K562 (cell line): Measurements from ENCODE around the gene SMOC2. TPM values are rescaled to one million over a fixed set of nuclear protein-coding genes. Genes with fewer than 3 reads are reported as not detected.

Experiments
- ATAC-seq: fragments of 200-7000 bp; cut with Tn5 transposase; 3 replicates; pipeline ENCODE4 v1.9.1; 2020; ENCODE audit warnings: moderate library complexity
- BruUV-seq: library from RNA; stranded (reverse); fragments of 400-500 nt; replicated peaks from 2 replicates; lab custom pipeline; 2021; lab: Mats Ljungman, UMichigan
- CTCF ChIA-PET: fragments of 300-600 bp; formaldehyde crosslinking; extraction: SDS; loops from one replicate; lab custom pipeline; 2021; ENCODE audit warnings: low intra/inter-chr PET ratio; lab: Yijun Ruan, JAX
- POLR2A ChIA-PET: fragments of 300-600, 350-650 bp; sonication (Branson Sonifier 250); formaldehyde crosslinking; extraction: SDS; loops from one replicate; lab custom pipeline; 2021; ENCODE audit warnings: antibody characterized with exemption, inconsistent platforms; lab: Yijun Ruan, JAX
- DNase-seq, 4 experiments: peaks; one replicate each; pipeline versions ENCODE4 v3.0.0 to v3.0.0-alpha.2; 2011 to 2018; ENCODE audit warnings: low spot score in 3 of 4, mixed read lengths in 3 of 4; ENCODE audit errors: extremely low read depth in 1 of 4
- FAIRE-seq: peaks from 2 replicates; lab custom pipeline; 2011; peaks lifted over from hg19 to GRCh38; lab: Jason Lieb, UNC
- H2AFZ ChIP-seq: 2 replicates; pipeline ENCODE4 v1.6.0; 2011; ENCODE audit warnings: low read depth, low read length, control low read depth, inconsistent platforms
- H3K27ac ChIP-seq: fragments of 200-600 bp; 3 replicates; pipeline ENCODE4 v1.8.0; 2011; ENCODE audit warnings: low read depth, mild to moderate bottlenecking, control low read depth, inconsistent platforms, low read length, moderate library complexity, mixed read lengths; ENCODE audit errors: extremely low read depth
- H3K27me3 ChIP-seq, 2 experiments: fragments of 300-600 bp in 1 of 2; 2 replicates in 1 of 2; 3 replicates in 1 of 2; pipeline versions ENCODE4 v1.6.0 to v1.8.0; 2011; ENCODE audit warnings: inconsistent platforms in 2 of 2, low read length in 2 of 2, mild to moderate bottlenecking in 1 of 2, mixed read lengths in 1 of 2, moderate library complexity in 1 of 2; ENCODE audit not compliant: control insufficient read depth in 2 of 2, insufficient read depth in 2 of 2
- H3K36me3 ChIP-seq: fragments of 300-600 bp; 3 replicates; pipeline ENCODE4 v1.8.0; 2011; ENCODE audit warnings: mild to moderate bottlenecking, low read length, inconsistent platforms; ENCODE audit not compliant: control insufficient read depth, insufficient read depth
- H3K4me1 ChIP-seq, 2 experiments: fragments of 200-600 bp in 1 of 2; replicated peaks in 1 of 2; 2 replicates in 1 of 2; 3 replicates in 1 of 2; pipeline versions ENCODE4 v1.5.1 to v1.8.0; 2011; ENCODE audit warnings: inconsistent platforms in 2 of 2, low read length in 2 of 2, mild to moderate bottlenecking in 1 of 2, mixed read lengths in 1 of 2, moderate library complexity in 1 of 2; ENCODE audit not compliant: control insufficient read depth in 2 of 2, insufficient read depth in 2 of 2
- H3K4me2 ChIP-seq: 2 replicates; pipeline ENCODE4 v1.6.1; 2011; ENCODE audit warnings: low read length, control low read depth, inconsistent platforms, mixed read lengths; ENCODE audit not compliant: insufficient read depth
- H3K4me3 ChIP-seq: fragments of 200-600 bp; sonication (generic), shearing (Covaris generic); 2 replicates; pipeline ENCODE4 v1.5.1; 2016; ENCODE audit warnings: control low read depth, inconsistent platforms
- H3K79me2 ChIP-seq: fragments of 200-600 bp; 3 replicates; pipeline ENCODE4 v1.8.0; 2011; ENCODE audit warnings: low read length, inconsistent platforms; ENCODE audit not compliant: control insufficient read depth, insufficient read depth
- H3K9ac ChIP-seq, 2 experiments: 2 replicates each; pipeline versions ENCODE4 v1.6.0 to v1.6.1; 2011; ENCODE audit warnings: low read depth in 2 of 2, low read length in 2 of 2, control low read depth in 1 of 2, inconsistent platforms in 1 of 2, mild to moderate bottlenecking in 1 of 2, mixed read lengths in 1 of 2; ENCODE audit not compliant: insufficient read depth in 1 of 2
- H3K9me1 ChIP-seq: one replicate; pipeline ENCODE4 v1.6.0; 2011; ENCODE audit warnings: inconsistent platforms, mild to moderate bottlenecking, low read length, moderate library complexity; ENCODE audit not compliant: control insufficient read depth, insufficient read depth
- H3K9me3 ChIP-seq: replicated peaks from 2 replicates; pipeline ENCODE4 v1.5.1; 2011; ENCODE audit warnings: low read depth, low read length, inconsistent platforms; ENCODE audit not compliant: control insufficient read depth, insufficient read depth
- H4K20me1 ChIP-seq: replicated peaks from 2 replicates; pipeline ENCODE4 v1.6.1; 2011; ENCODE audit warnings: low read length, inconsistent platforms, mixed read lengths; ENCODE audit not compliant: control insufficient read depth, insufficient read depth
- ATF2 ChIP-seq: sonication (generic); formaldehyde crosslinking; IDR thresholded peaks from 2 replicates; pipeline ENCODE4 v1.8.1; 2022; ENCODE audit warnings: missing genetic modification reagents
- ILF3 ChIP-seq: fragments of 450-650 bp; IDR thresholded peaks from 2 replicates; pipeline ENCODE4 v1.6.1; 2018; ENCODE audit warnings: antibody characterized with exemption, mild to moderate bottlenecking, moderate library complexity, borderline replicate concordance
- KDM2B ChIP-seq: fragments of 250-450 bp; sonication (Bioruptor Pico); IDR thresholded peaks from 2 replicates; pipeline ENCODE4 v1.8.0; 2021; ENCODE audit warnings: mild to moderate bottlenecking, moderate library complexity
- KLF16 ChIP-seq: IDR thresholded peaks from 2 replicates; pipeline ENCODE4 v1.6.1; 2016; ENCODE audit warnings: antibody characterized with exemption
- MBD2 ChIP-seq: sonication (generic); IDR thresholded peaks from 2 replicates; pipeline ENCODE4 v1.6.1; 2016; ENCODE audit warnings: low read depth, borderline replicate concordance
- NR2C1 ChIP-seq, 2 experiments: fragments of 450-650 bp; IDR thresholded peaks; 2 replicates each; pipeline ENCODE4 v1.6.1; 2017; ENCODE audit warnings: mild to moderate bottlenecking in 2 of 2, antibody characterized with exemption in 1 of 2, inconsistent platforms in 1 of 2, missing compliant biosample characterization in 1 of 2, missing genetic modification characterization in 1 of 2
- SMAD2 ChIP-seq: fragments of 150-350 bp; IDR thresholded peaks from 2 replicates; pipeline ENCODE4 v1.6.1; 2014; ENCODE audit warnings: low read depth, mild to moderate bottlenecking, low read length
- TCFL5 ChIP-seq: fragments of 250-450 bp; sonication (Bioruptor Pico); conservative IDR thresholded peaks from 2 replicates; pipeline ENCODE4 v1.6.1; 2021; ENCODE audit warnings: mild to moderate bottlenecking, moderate library complexity, matching md5 sums
- ZNF121 ChIP-seq: sonication (generic); formaldehyde crosslinking; conservative IDR thresholded peaks from 2 replicates; pipeline ENCODE4 v1.8.0; 2022; ENCODE audit warnings: missing genetic modification reagents
- ZNF561 ChIP-seq: fragments of 450-650 bp; formaldehyde crosslinking; conservative IDR thresholded peaks from 2 replicates; pipeline ENCODE4 v1.4.0; 2020; ENCODE audit warnings: mild to moderate bottlenecking, moderate library complexity
- WGBS: fragments of 100-300 bp; shearing (Covaris generic); methylation state at CpG from one replicate; pipeline ENCODE4 v1.1.6; 2016; ENCODE audit warnings: low coverage, mixed read lengths; ENCODE audit not compliant: insufficient coverage; ENCODE audit errors: missing lambda C conversion rate; 5-methylcytosine and 5-hydroxymethylcytosine counted together
- in situ Hi-C: fragments of 300-500 bp; cut with MboI; formaldehyde crosslinking; loops from 4 replicates; pipeline ENCODE4 v1.15.0; 2018; ENCODE audit warnings: inconsistent platforms, mixed read lengths
- intact Hi-C: fragments of 100-400 bp; cut with micrococcal nuclease; formaldehyde crosslinking; loops from 2 replicates; pipeline ENCODE4 v1.14.2; 2022
- polyA plus RNA-seq, 8 experiments: library from polyadenylated mRNA; depleted of rRNA in 4 of 8; stranded (reverse) in 5 of 8; unstranded in 3 of 8; fragments of >200 nt; fragmentation: Nextera tagmentation in 2 of 8; fragmentation: Illumina TruSeq in 1 of 8; extraction: Ambion mirVana in 2 of 8; extraction: Trizol in 1 of 8; gene quantifications; 2 replicates each; pipeline versions ENCODE4 v1.2.1 to v1.2.3, GENCODE V29; 2011 to 2014; ENCODE audit warnings: inconsistent platforms in 1 of 8, missing spikeins in 1 of 8
- total RNA-seq, 7 experiments: library from RNA; depleted of rRNA in 6 of 7; stranded (reverse); fragments of >200 nt in 6 of 7; fragmentation: Illumina TruSeq in 2 of 7; extraction: Trizol in 2 of 7; gene quantifications; 2 replicates each; pipeline versions ENCODE4 v1.2.1 to v1.2.3, GENCODE V29; 2011 to 2021; ENCODE audit warnings: low replicate concordance in 1 of 7
- TF ChIP-seq, protein P1 (sequence below): sonication (generic); formaldehyde crosslinking; IDR thresholded peaks from 2 replicates; pipeline ENCODE4 v1.8.1; 2022; ENCODE audit warnings: missing genetic modification reagents

SMOC2 gene
- total and polyA plus RNA-seq, 9 of the 15 experiments (the other 6 are each of a cell fraction or from before 2014, with no cell fraction given) = 0.45 to 2.3 (median 1.1) TPM

GRCh38 chr6:168612586-168612985 is 171.6 kb downstream of the SMOC2 start:
- in situ Hi-C loops = no loop called here
- FAIRE-seq (no peak), DNase-seq (no peak), ATAC-seq (no peak)
- Histone ChIP-seq H3K27me3 (peaks cover 0 to 22% of the 10 kb centered on the region in 2 experiments; a peak in 2 of 5 replicates), H3K4me3 (no peak overlapping the region), H3K79me2 (no peaks in the 10 kb centered on the region), H3K4me2 (no peak overlapping the region), H4K20me1 (no peaks in the 10 kb centered on the region), H3K27ac (no peak overlapping the region), H2AFZ (no peak overlapping the region), H3K9me3 (no peaks in the 10 kb centered on the region), H3K4me1 (no peaks in the 10 kb centered on the region), H3K36me3 (no peaks in the 10 kb centered on the region; the same call in 2 of the 3 replicates), H3K9me1 (no peaks in the 10 kb centered on the region), H3K9ac (no peak overlapping the region)
- CTCF ChIA-PET = no interaction called here
- POLR2A ChIA-PET = no interaction called here
- TF ChIP-seq NR2C1 (IDR thresholded peaks at IDR 0.05) (no peak), NR2C1 (tag; IDR thresholded peaks at IDR 0.05) (no peak), ZNF121 (CRISPR knock-in tag) (no peak), KLF16 (no peak), ATF2 (CRISPR knock-in tag) (no peak), TCFL5 (no peak), ZNF561 (CRISPR knock-in tag) (no peak), MBD2 (no peak), SMAD2 (no peak), KDM2B (CRISPR knock-in tag) (no peak), ILF3 (no peak)
- TF ChIP-seq, protein P1, sequence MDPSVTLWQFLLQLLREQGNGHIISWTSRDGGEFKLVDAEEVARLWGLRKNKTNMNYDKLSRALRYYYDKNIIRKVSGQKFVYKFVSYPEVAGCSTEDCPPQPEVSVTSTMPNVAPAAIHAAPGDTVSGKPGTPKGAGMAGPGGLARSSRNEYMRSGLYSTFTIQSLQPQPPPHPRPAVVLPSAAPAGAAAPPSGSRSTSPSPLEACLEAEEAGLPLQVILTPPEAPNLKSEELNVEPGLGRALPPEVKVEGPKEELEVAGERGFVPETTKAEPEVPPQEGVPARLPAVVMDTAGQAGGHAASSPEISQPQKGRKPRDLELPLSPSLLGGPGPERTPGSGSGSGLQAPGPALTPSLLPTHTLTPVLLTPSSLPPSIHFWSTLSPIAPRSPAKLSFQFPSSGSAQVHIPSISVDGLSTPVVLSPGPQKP = no peak
- intact Hi-C loops = no loop called here
- BruUV-seq = no TSS peak
- 34% methylated on average over 13 of the region's 13 CpGs for WGBS
